Measurements from ENCODE around the gene SET.

Gene SET

DNA sequence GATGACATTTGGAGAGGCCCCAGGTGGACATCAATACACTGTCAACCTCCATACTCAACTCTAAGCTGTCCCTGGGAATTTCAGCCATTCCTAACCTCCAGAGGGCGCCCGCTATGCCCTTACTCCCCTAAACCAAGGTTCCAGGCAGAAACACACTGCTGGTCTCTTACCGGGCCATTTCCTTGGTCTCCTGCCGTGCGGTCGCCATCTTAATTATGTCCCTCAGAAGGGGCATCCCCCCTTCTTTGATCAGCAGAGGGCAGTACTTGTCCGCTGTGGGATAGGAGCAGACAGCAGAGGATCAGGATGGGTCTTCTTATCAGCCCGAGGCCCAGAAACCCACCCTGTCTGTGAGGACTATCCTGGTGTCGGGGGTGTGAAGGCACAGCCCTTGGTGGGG is 44.2 kb downstream of the SET start:
- peak; percentile 69 for DNase-seq
- no peak overlapping the region for H3K27ac ChIP-seq
- TF ChIP-seq CTCF (IDR thresholded peaks at IDR 0.05; ENCODE audit: low read depth, low read length, missing control alignments) = peak; percentile 90
- no peaks in the 10 kb centered on the region for H3K27me3 ChIP-seq (replicated peaks)
- H3K36me3 ChIP-seq (replicated peaks) = peaks cover 10% of the 10 kb centered on the region
- in situ Hi-C loops (cut with HindIII; ENCODE audit: low pct_ligation_motif_present, low sequenced_read_pairs) = no loop called here
- peak overlapping the region; percentile 20 for H3K4me3 ChIP-seq (ENCODE audit: low read depth, low read length)

- H3K27ac ChIP-seq = no peak overlapping the region
- no peak for TF ChIP-seq CTCF (IDR thresholded peaks at IDR 0.05; ENCODE audit: low read depth, low read length, missing control alignments)
- H3K27me3 ChIP-seq (replicated peaks) = no peaks in the 10 kb centered on the region
- in situ Hi-C loops (cut with HindIII; ENCODE audit: low pct_ligation_motif_present, low sequenced_read_pairs) = no loop called here
- no peak overlapping the region for H3K4me3 ChIP-seq (ENCODE audit: low read depth, low read length)
- peaks cover 14% of the 10 kb centered on the region for H3K36me3 ChIP-seq (replicated peaks)
- no peak for DNase-seq
These were observed 46.4 kb downstream of the SET start for GRCh38 chr9:128735373-128735772.

DNA sequence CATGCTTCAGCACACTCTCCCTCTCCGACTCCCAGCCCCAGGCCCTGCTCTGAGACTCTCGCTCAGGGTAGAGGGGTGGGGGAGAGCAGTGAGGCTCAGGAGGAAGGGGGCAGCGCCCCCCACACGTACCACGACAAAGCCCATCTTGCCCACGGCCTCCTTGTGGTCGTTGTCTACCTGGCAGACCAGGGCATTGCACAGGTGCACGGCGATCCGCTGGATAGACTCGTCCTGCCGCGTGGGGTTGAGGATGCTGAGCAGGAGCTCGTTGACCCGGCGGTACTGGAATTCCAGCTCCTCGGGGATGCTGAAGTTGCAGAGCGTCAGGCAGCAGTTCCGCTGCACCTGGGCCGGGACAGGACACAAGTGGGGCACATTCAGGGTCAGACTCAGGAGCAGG is 53.4 kb downstream of the SET start:
- TF ChIP-seq CTCF (IDR thresholded peaks at IDR 0.05; ENCODE audit: low read depth, low read length, missing control alignments) = no peak
- no peak overlapping the region for H3K4me3 ChIP-seq (ENCODE audit: low read depth, low read length)
- H3K27me3 ChIP-seq (replicated peaks) = no peaks in the 10 kb centered on the region
- H3K36me3 ChIP-seq (replicated peaks) = peaks cover 5% of the 10 kb centered on the region
- no peak for DNase-seq
- in situ Hi-C loops (cut with HindIII; ENCODE audit: low pct_ligation_motif_present, low sequenced_read_pairs) = no loop called here
- H3K27ac ChIP-seq = no peak overlapping the region

DNA sequence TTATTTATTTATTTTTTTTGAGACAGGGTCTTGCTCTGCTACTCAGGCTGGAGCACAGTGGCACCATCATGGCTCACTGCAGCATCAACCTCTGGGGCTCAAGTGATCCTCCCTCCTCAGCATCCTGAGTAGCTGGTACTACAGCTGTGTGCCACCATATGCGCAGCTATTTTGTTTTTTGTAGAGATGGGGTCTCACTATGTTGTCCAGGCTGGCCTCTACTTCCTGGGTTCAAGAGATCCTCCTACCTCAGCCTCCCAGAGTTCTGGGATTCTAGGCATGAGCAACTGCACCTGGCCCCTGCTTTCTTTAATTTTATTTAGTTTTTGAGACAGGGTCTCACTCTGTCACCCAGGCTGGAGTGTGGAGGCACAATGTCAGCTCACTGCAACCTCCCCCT is 54.4 kb downstream of the SET start:
- no peak overlapping the region for H3K27ac ChIP-seq
- TF ChIP-seq CTCF (IDR thresholded peaks at IDR 0.05; ENCODE audit: low read depth, low read length, missing control alignments) = no peak
- no peak for DNase-seq
- H3K36me3 ChIP-seq (replicated peaks) = peaks cover 5% of the 10 kb centered on the region
- no peak overlapping the region for H3K4me3 ChIP-seq (ENCODE audit: low read depth, low read length)
- in situ Hi-C loops (cut with HindIII; ENCODE audit: low pct_ligation_motif_present, low sequenced_read_pairs) = no loop called here
- no peaks in the 10 kb centered on the region for H3K27me3 ChIP-seq (replicated peaks)

Data from brain microvascular endothelial cell (primary cell).